Mesenteric fat pad (tissue), 1 donor: Measurements from ENCODE around the gene SMYD3. TPM values are rescaled to one million over a fixed set of nuclear protein-coding genes. Genes with fewer than 3 reads are reported as not detected.

Experiments
- DNase-seq: peaks from one replicate; pipeline ENCODE4 v3.0.0-alpha.2; 2020; ENCODE audit warnings: low spot score
- total RNA-seq: library from RNA; stranded (reverse); fragmentation: NEBNext Ultra II Directional; extraction: Animal tissue kit (Norgen Biotek cat#: 25700); gene quantifications from one replicate; pipeline ENCODE4 v1.2.1, GENCODE V29; 2021
- donor health status: DM: yes; HTN: yes; CAD: no.

The SMYD3 gene
- total RNA-seq, 1 donor from 2014 or later, result 12.4 TPM

- no peak for DNase-seq
Observed at GRCh38 chr1:245702346-245702745, 804.7 kb downstream of the SMYD3 start.

- DNase-seq, result no peak
Observed at GRCh38 chr1:245701631-245702030, 805.4 kb downstream of the SMYD3 start.

- DNase-seq, result no peak
Observed at GRCh38 chr1:245700631-245701030, 806.4 kb downstream of the SMYD3 start.

Other genes with a start within 250 kb of the SMYD3 start
- 12.7 TPM for gene TFB2M, start 59.0 kb upstream of the SMYD3 start, total RNA-seq
- gene CNST, start 59.2 kb upstream of the SMYD3 start, total RNA-seq, result 27.5 TPM
- gene SCCPDH, start 217.1 kb upstream of the SMYD3 start, total RNA-seq, result 57.4 TPM